Trophoblast cell (in vitro differentiated cells and primary cell): ENCODE data around the gene AAK1.
"Not testable (repeated sequence)": the region's sequence is repeated elsewhere in the genome, so short reads cannot be mapped to it uniquely, and the experiment has no call there.

Experiments
- DNase-seq, 2 donors: peaks; one replicate each; pipeline ENCODE4 v3.0.0-alpha.2; 2016
- H2AFZ ChIP-seq: 2 replicates; pipeline ENCODE4 v1.6.1; 2013; ENCODE audit warnings: low read length, moderate library complexity, mild to moderate bottlenecking; ENCODE audit not compliant: insufficient read depth, poor library complexity
- H2AK5ac ChIP-seq: 2 replicates; pipeline ENCODE4 v1.6.1; 2013; ENCODE audit warnings: mild to moderate bottlenecking, low read length
- H2BK120ac ChIP-seq: 2 replicates; pipeline ENCODE4 v1.6.1; 2013; ENCODE audit warnings: low read length, mild to moderate bottlenecking, moderate library complexity; ENCODE audit not compliant: insufficient read depth, poor library complexity
- H2BK12ac ChIP-seq: 2 replicates; pipeline ENCODE4 v1.6.1; 2013; ENCODE audit warnings: mild to moderate bottlenecking, low read length, moderate library complexity
- H2BK5ac ChIP-seq: 2 replicates; pipeline ENCODE4 v1.6.1; 2013; ENCODE audit warnings: low read length, low read depth, moderate library complexity, mild to moderate bottlenecking; ENCODE audit not compliant: poor library complexity
- H3K14ac ChIP-seq: 2 replicates; pipeline ENCODE4 v1.6.1; 2013; ENCODE audit warnings: mild to moderate bottlenecking, low read length
- H3K18ac ChIP-seq: 2 replicates; pipeline ENCODE4 v1.6.1; 2013; ENCODE audit warnings: mild to moderate bottlenecking, low read length
- H3K23ac ChIP-seq: 2 replicates; pipeline ENCODE4 v1.6.1; 2013; ENCODE audit warnings: low read length
- H3K27ac ChIP-seq: 2 replicates; pipeline ENCODE4 v1.5.1; 2013; ENCODE audit warnings: low read depth, mild to moderate bottlenecking, inconsistent platforms, low read length, moderate library complexity
- H3K27me3 ChIP-seq: 2 replicates; pipeline ENCODE4 v1.6.1; 2013; ENCODE audit warnings: inconsistent platforms, mild to moderate bottlenecking, low read length, moderate library complexity; ENCODE audit not compliant: insufficient read depth
- H3K36me3 ChIP-seq, 2 experiments: 1 replicate in 1 of 2; 2 replicates in 1 of 2; pipeline ENCODE4 v1.6.1; 2013; ENCODE audit warnings: low read length in 2 of 2, mild to moderate bottlenecking in 2 of 2, moderate library complexity in 1 of 2; ENCODE audit not compliant: insufficient read depth in 2 of 2, control insufficient read depth in 1 of 2
- H3K4ac ChIP-seq: 2 replicates; pipeline ENCODE4 v1.6.1; 2013; ENCODE audit warnings: low read depth, mild to moderate bottlenecking, low read length, moderate library complexity
- H3K4me1 ChIP-seq, 2 experiments: 1 replicate in 1 of 2; 2 replicates in 1 of 2; pipeline ENCODE4 v1.6.1; 2013; ENCODE audit warnings: low read length in 2 of 2, mild to moderate bottlenecking in 2 of 2, moderate library complexity in 1 of 2; ENCODE audit not compliant: insufficient read depth in 2 of 2, control insufficient read depth in 1 of 2
- H3K4me2 ChIP-seq: 2 replicates; pipeline ENCODE4 v1.6.1; 2013; ENCODE audit warnings: inconsistent platforms, mild to moderate bottlenecking, low read length, moderate library complexity
- H3K4me3 ChIP-seq: 2 replicates; pipeline ENCODE4 v1.5.1; 2013; ENCODE audit warnings: mild to moderate bottlenecking, low read depth, low read length, inconsistent platforms
- H3K79me1 ChIP-seq: one replicate; pipeline ENCODE4 v1.6.1; 2013; ENCODE audit warnings: low read length
- H3K79me2 ChIP-seq: 2 replicates; pipeline ENCODE4 v1.6.1; 2013; ENCODE audit warnings: low read length, mild to moderate bottlenecking; ENCODE audit not compliant: control insufficient read depth, insufficient read depth, poor library complexity
- H3K9ac ChIP-seq: 2 replicates; pipeline ENCODE4 v1.6.1; 2013; ENCODE audit warnings: mild to moderate bottlenecking, low read length
- H3K9me3 ChIP-seq: 2 replicates; pipeline ENCODE4 v1.6.1; 2013; ENCODE audit warnings: low read depth, mild to moderate bottlenecking, control low read depth, inconsistent platforms, low read length; ENCODE audit not compliant: insufficient read depth
- H4K12ac ChIP-seq: 2 replicates; pipeline ENCODE4 v1.6.1; 2013; ENCODE audit warnings: low read depth, mild to moderate bottlenecking, low read length, moderate library complexity
- H4K8ac ChIP-seq: 2 replicates; pipeline ENCODE4 v1.6.1; 2013; ENCODE audit warnings: low read depth, mild to moderate bottlenecking, low read length, moderate library complexity
- H4K91ac ChIP-seq: one replicate; pipeline ENCODE4 v1.6.1; 2013; ENCODE audit warnings: low read depth, mild to moderate bottlenecking, low read length, moderate library complexity
- WGBS: extraction: QIAGEN DNeasy Blood & Tissue Kit; methylation state at CpG from one replicate; pipeline ENCODE4 v1.1.7; 2013; ENCODE audit warnings: missing lambda C conversion rate; ENCODE audit not compliant: insufficient read length, insufficient coverage; ENCODE audit errors: extremely low coverage; 5-methylcytosine and 5-hydroxymethylcytosine counted together

AAK1 gene

GRCh38 chr2:69612200-69612599, 31.3 kb downstream of the AAK1 start:
- H4K12ac ChIP-seq, result no peak overlapping the region
- no CpG with 5 or more reads among the region's 3 CpGs for WGBS

GRCh38 chr2:69608109-69608508, 35.4 kb downstream of the AAK1 start:
- no peak overlapping the region for H3K27ac ChIP-seq
- no peaks in the 10 kb centered on the region for H3K79me1 ChIP-seq
- H4K8ac ChIP-seq, result no peak overlapping the region
- no peak overlapping the region for H3K14ac ChIP-seq
- no peak overlapping the region for H3K23ac ChIP-seq
- no peak overlapping the region for H3K9ac ChIP-seq
- no peak overlapping the region for H2BK12ac ChIP-seq
- H3K9me3 ChIP-seq, result no peaks in the 10 kb centered on the region
- no peak overlapping the region for H4K12ac ChIP-seq
- H2BK120ac ChIP-seq, result no peak overlapping the region
- no peaks in the 10 kb centered on the region for H3K27me3 ChIP-seq
- no peak overlapping the region for H3K4me2 ChIP-seq
- no peak overlapping the region for H2AK5ac ChIP-seq
- no peak overlapping the region for H3K18ac ChIP-seq
- peaks cover 2% of the 10 kb centered on the region for H3K79me2 ChIP-seq
- H2BK5ac ChIP-seq, result no peak overlapping the region
- H3K4me3 ChIP-seq, result no peak overlapping the region
- DNase-seq, result no peak
- no peak overlapping the region for H4K91ac ChIP-seq
- H3K36me3 ChIP-seq, result no peaks in the 10 kb centered on the region
- no peak overlapping the region for H2AFZ ChIP-seq
- H3K4me1 ChIP-seq, result peaks cover 3 to 5% of the 10 kb centered on the region in 2 experiments
- no CpG with 5 or more reads among the region's 2 CpGs for WGBS
- H3K4ac ChIP-seq, result no peak overlapping the region

More at GRCh38 chr2:69612200-69612599, 31.3 kb downstream of the AAK1 start:
- DNase-seq, result no peak
- H4K8ac ChIP-seq, result no peak overlapping the region
- no peak overlapping the region for H3K4me2 ChIP-seq
- no peak overlapping the region for H2BK12ac ChIP-seq
- no peak overlapping the region for H3K9ac ChIP-seq
- peaks cover 11 to 22% of the 10 kb centered on the region in 2 experiments for H3K4me1 ChIP-seq
- H3K4ac ChIP-seq, result no peak overlapping the region
- no peak overlapping the region for H2AK5ac ChIP-seq
- no peak overlapping the region for H3K23ac ChIP-seq
- H3K9me3 ChIP-seq, result no peaks in the 10 kb centered on the region
- H3K18ac ChIP-seq, result no peak overlapping the region
- H3K79me1 ChIP-seq, result peaks cover 13% of the 10 kb centered on the region
- no peak overlapping the region for H2BK120ac ChIP-seq
- no peaks in the 10 kb centered on the region for H3K36me3 ChIP-seq
- H3K79me2 ChIP-seq, result peaks cover 5% of the 10 kb centered on the region
- no peaks in the 10 kb centered on the region for H3K27me3 ChIP-seq
- no peak overlapping the region for H3K27ac ChIP-seq
- H2AFZ ChIP-seq, result no peak overlapping the region
- no peak overlapping the region for H4K91ac ChIP-seq
- H2BK5ac ChIP-seq, result no peak overlapping the region
- no peak overlapping the region for H3K14ac ChIP-seq
- H3K4me3 ChIP-seq, result no peak overlapping the region

- DNase-seq, H3K4me3 ChIP-seq, H3K79me2 ChIP-seq, H3K4me1 ChIP-seq, H2BK120ac ChIP-seq, H2AK5ac ChIP-seq, H3K23ac ChIP-seq, H2AFZ ChIP-seq, H3K27ac ChIP-seq, H3K27me3 ChIP-seq, H3K9me3 ChIP-seq, H3K9ac ChIP-seq, H4K91ac ChIP-seq, H4K8ac ChIP-seq, H3K36me3 ChIP-seq, H3K18ac ChIP-seq, H4K12ac ChIP-seq, H3K4me2 ChIP-seq, H2BK12ac ChIP-seq, H3K79me1 ChIP-seq, H3K14ac ChIP-seq, H2BK5ac ChIP-seq: not testable (repeated sequence)
- peak overlapping the region; percentile 40 for H3K4ac ChIP-seq
- WGBS, result 100% methylated on average over 2 of the region's 7 CpGs
Observed at GRCh38 chr2:69606771-69607170, 36.8 kb downstream of the AAK1 start.

DNA sequence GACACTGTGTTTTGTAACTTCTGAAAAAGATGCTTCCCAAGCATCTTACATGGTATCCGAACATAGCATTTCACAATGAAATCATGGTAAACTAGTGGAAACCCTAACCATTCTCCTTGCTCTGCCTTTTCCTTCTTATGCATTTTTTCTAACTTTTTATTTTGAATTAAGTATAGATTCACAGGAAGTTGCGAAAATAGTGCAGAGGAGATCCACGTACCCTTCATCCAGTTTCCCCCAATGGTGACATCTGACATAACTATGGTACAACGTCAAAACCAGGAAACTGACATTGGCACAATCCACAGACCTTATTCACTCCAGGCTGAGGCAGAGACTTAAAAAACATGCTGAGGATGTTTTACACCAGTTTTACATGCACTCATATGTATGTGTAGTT, 38.3 kb downstream of the AAK1 start:
- no peak overlapping the region for H3K4me3 ChIP-seq
- H3K23ac ChIP-seq, result no peak overlapping the region
- H3K79me1 ChIP-seq, result peaks cover 1% of the 10 kb centered on the region
- no peak overlapping the region for H4K8ac ChIP-seq
- H3K18ac ChIP-seq, result no peak overlapping the region
- H4K12ac ChIP-seq, result no peak overlapping the region
- WGBS, result no CpG with 5 or more reads among the region's 4 CpGs
- H3K14ac ChIP-seq, result no peak overlapping the region
- no peak overlapping the region for H2AFZ ChIP-seq
- no peak overlapping the region for H2BK120ac ChIP-seq
- peaks cover 3 to 5% of the 10 kb centered on the region in 2 experiments for H3K4me1 ChIP-seq
- H2AK5ac ChIP-seq, result no peak overlapping the region
- no peaks in the 10 kb centered on the region for H3K27me3 ChIP-seq
- no peaks in the 10 kb centered on the region for H3K9me3 ChIP-seq
- no peak overlapping the region for H2BK5ac ChIP-seq
- no peak overlapping the region for H4K91ac ChIP-seq
- peak in 1 of 2 donors; percentile 45 for DNase-seq
- H3K9ac ChIP-seq, result no peak overlapping the region
- H3K36me3 ChIP-seq, result no peaks in the 10 kb centered on the region
- H2BK12ac ChIP-seq, result no peak overlapping the region
- H3K27ac ChIP-seq, result no peak overlapping the region
- peaks cover 2% of the 10 kb centered on the region for H3K79me2 ChIP-seq
- no peak overlapping the region for H3K4me2 ChIP-seq
- H3K4ac ChIP-seq, result no peak overlapping the region
